HG03571 (cell line): ENCODE data around the gene ARHGAP42.
"Not testable (repeated sequence)": the region's sequence is repeated elsewhere in the genome, so short reads cannot be mapped to it uniquely, and the experiment has no call there.

ENCODE experiments used
- ATAC-seq: cut with Tn5 transposase; IDR thresholded peaks from one replicate; pipeline ENCODE4 v1.9.1; 2021; ENCODE audit not compliant: unreplicated experiment

ARHGAP42 gene

GRCh38 chr11:100863080-100863581 lies 176.0 kb downstream of the ARHGAP42 start:
- no peak for ATAC-seq

DNA sequence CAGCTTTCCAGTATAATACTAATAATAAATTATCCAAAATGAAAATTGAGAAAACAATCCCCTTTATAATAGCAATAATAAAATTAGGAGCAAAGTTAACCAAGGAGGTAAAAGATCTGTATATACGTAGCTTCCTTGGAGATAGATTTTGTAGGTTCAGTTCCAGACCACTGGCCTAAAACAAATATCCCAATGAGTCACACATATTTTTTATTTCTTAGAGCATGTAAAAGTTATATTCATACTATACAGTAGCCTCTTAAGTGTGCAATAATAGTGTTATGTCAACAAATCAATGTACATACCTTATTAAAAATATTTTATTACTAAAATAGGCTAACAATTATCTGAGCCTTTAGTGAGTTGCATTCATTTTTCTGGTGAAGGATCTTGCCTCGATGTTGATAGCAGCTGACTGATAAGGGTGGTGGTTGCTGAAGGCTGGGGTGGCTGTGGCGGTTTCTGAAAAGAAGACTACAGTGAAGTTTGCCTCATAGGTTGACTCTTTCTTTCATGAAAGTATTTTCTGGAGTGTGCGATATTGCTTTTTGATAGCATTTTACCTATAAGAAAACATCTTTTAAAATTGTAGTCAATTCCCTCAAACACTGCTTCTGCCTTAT lies 178.5 kb downstream of the ARHGAP42 start:
- no peak for ATAC-seq

- peak; percentile 53 for ATAC-seq
Measured at GRCh38 chr11:100866453-100866852, 179.4 kb downstream of the ARHGAP42 start.

GRCh38 chr11:100867606-100868005 lies 180.5 kb downstream of the ARHGAP42 start:
- ATAC-seq = no peak

DNA sequence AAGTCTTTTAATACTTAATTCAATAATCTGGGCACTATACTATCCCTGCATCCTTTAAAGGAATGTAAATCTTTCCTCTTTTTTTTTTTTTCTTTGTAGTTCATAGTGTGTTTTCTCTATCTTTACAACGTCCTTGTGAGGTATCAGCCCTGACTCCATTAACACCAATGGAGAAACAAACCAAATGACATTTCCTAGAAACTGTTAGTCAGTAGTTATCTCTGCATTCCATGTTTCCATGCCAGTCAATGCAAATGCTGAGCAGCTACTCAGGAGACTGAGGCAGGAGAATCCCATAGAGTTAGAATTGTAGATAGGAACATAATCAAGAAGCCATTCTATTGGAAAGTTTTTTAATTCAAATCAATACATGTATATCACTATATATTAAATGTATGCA lies 182.2 kb downstream of the ARHGAP42 start:
- ATAC-seq = no peak

DNA sequence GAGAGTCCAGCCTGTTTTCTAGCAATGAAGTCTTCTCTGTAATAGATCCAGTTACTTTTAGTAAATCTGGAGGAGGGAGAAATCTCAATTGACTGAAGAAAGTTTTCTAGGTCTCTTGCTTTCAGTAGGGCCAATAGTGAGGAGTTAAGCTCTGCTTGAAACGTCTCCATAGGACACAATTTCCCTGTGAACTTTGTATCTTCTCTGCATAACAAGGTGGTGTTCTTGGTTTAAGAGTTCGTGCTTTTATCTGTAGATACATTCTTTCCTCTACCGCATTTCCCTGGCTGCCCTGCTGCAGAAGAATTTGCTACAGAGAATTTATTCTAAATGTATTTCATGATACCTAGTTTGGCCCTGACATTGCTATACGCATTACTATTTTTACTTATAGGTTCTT lies 183.1 kb downstream of the ARHGAP42 start:
- no peak for ATAC-seq

GRCh38 chr11:100872951-100873740 lies 186.1 kb downstream of the ARHGAP42 start:
- ATAC-seq = no peak

DNA sequence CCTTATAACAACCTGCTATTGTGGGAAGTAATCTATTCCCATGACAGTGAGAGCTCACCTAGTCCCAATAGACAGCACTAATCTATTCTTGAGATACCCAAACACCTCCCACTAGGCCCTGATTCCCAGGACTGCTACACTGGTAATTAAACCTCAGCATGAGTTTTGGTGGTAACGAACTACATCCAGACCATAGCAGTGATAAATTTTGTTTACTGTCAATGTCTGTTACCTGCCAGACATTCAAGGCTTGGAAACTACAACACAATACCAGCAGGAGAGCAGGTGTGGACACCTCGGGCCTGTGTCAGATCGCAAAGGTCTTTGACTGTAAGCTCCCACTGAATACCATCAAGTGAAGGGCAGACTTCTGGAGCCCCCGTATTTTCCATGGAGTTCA lies 187.1 kb downstream of the ARHGAP42 start:
- ATAC-seq = no peak

DNA sequence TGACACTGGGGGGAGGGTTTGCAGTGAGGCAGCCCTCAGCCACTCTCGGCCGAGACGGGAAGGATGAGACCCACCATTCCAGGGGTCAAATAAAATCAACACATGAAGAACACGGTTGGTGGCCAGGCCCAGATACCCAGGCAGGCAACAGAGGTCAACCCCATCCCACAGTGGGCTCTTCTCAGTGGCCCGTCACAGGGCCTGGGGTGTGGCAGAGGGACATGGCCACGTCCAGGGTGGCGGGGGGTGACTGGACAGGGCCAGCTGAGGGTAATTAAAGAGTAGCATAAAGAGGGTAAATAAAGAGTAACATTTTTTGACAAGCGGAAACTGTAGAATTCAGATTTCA lies 188.4 kb downstream of the ARHGAP42 start:
- ATAC-seq = no peak

- ATAC-seq = no peak
Measured at GRCh38 chr11:100876815-100877520, 189.9 kb downstream of the ARHGAP42 start.

GRCh38 chr11:100878474-100878873 lies 191.4 kb downstream of the ARHGAP42 start:
- no peak for ATAC-seq

- ATAC-seq = no peak
Measured at GRCh38 chr11:100882957-100883356, 195.9 kb downstream of the ARHGAP42 start.

DNA sequence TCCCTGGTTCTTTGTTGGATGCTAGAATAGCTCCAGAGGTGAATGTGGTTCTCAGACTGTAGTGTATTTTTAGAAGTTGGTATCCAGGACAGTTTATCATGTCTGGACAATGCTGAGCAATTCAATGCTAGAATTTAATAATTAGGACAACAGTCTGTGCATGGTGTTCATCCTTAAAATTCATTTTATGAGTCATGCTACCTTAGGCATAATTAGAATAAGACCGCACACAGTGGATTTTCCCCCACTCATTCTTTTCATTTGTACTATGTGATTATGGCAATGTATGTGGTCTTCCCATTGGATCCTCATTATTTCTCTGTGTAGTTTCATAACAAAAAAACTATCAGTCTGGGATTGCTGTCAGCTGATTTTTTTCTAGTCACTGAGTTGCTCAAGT lies 196.7 kb downstream of the ARHGAP42 start:
- ATAC-seq = no peak

GRCh38 chr11:100887659-100888058 lies 200.6 kb downstream of the ARHGAP42 start:
- ATAC-seq = no peak

GRCh38 chr11:100888836-100889235 lies 201.7 kb downstream of the ARHGAP42 start:
- ATAC-seq = no peak

- no peak for ATAC-seq
Measured at GRCh38 chr11:100889758-100890157, 202.7 kb downstream of the ARHGAP42 start.

DNA sequence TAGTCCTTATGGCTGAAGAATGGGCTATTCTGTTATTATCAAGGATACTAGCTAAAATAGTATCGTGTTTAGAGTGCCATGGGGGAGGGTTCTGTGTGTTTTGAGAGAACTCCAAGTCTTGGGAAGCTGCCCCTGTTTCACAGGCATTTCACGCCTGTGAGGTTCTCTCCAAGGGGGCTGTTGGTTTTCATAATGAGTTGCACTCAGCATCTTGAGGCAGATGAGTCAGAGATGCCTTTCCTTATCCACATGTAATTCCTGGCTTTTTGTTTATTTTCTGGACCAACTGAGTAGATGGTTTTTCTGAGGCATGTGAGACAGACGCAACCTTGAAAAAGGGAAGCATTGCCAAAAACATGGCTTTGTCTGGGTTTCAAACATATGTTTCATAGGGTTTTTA lies 203.7 kb downstream of the ARHGAP42 start:
- ATAC-seq = no peak

- no peak for ATAC-seq
Measured at GRCh38 chr11:100892886-100893285, 205.8 kb downstream of the ARHGAP42 start.

GRCh38 chr11:100895449-100895848 lies 208.4 kb downstream of the ARHGAP42 start:
- no peak for ATAC-seq

- ATAC-seq = not testable (repeated sequence)
Measured at GRCh38 chr11:100895976-100896375, 208.9 kb downstream of the ARHGAP42 start.

DNA sequence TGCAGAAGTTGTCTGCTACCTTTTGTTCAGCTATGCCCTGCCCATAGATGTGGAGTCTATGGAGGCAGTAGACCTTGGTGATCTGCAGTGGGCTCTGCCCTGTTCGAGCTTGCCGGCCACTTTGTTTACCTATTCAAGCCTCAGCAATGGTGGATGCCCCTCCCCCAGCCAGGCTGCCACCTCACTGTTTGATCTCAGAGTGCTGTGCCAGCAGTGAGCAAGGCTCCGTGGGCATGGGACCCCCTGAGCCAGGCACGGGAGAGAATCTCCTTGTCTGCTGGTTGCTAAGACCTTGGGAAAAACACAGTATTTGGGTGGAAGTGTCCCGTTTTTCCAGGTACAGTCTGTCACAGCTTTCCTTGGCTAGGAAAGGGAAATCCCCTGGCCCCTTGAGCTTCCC lies 214.4 kb downstream of the ARHGAP42 start:
- ATAC-seq = not testable (repeated sequence)
